GM19395 (cell line): ENCODE results near the gene PCSK6.

ENCODE experiments used
- ATAC-seq: cut with Tn5 transposase; IDR thresholded peaks from one replicate; pipeline ENCODE4 v1.9.1; 2021; ENCODE audit warnings: mild to moderate bottlenecking, moderate library complexity; ENCODE audit not compliant: unreplicated experiment

The PCSK6 gene

DNA sequence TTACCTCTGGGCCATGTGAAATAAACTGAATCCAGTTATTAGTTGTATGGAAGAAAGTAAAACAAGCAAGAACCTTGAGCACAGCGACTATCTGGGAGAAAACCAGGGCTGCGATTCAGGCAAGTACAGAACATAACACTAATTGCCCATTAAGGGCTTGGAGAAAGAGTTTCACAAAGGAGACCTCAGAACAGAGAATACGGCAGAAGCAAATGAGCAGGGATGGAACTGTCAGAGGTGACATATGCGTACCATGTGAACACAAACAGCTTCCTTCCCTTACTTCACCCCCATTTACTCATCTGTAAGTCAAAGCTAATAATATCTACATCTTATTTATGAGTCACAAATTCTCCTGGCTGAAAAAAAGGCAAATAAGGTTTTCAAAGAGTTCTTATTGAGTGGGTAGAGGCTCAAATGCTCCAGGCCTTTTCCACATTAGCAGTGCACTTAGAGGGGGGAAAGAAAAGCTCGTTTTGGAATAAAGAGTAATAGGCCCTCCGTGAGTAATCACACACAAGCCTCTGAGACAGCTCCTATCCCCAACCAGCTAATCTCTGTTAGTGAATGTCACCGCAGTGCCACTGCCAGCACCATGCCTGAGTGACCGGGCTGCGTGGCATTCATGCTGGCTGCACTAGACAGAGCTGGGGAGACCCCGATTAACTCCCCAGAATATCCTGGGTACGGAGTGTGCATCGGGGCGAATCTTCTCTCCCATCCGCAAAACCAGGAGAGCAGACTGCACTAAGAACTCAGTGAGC is 2.6 kb downstream of the PCSK6 start:
- ATAC-seq = no peak

GRCh38 chr15:101483462-101483861 is 6.0 kb downstream of the PCSK6 start:
- no peak for ATAC-seq

DNA sequence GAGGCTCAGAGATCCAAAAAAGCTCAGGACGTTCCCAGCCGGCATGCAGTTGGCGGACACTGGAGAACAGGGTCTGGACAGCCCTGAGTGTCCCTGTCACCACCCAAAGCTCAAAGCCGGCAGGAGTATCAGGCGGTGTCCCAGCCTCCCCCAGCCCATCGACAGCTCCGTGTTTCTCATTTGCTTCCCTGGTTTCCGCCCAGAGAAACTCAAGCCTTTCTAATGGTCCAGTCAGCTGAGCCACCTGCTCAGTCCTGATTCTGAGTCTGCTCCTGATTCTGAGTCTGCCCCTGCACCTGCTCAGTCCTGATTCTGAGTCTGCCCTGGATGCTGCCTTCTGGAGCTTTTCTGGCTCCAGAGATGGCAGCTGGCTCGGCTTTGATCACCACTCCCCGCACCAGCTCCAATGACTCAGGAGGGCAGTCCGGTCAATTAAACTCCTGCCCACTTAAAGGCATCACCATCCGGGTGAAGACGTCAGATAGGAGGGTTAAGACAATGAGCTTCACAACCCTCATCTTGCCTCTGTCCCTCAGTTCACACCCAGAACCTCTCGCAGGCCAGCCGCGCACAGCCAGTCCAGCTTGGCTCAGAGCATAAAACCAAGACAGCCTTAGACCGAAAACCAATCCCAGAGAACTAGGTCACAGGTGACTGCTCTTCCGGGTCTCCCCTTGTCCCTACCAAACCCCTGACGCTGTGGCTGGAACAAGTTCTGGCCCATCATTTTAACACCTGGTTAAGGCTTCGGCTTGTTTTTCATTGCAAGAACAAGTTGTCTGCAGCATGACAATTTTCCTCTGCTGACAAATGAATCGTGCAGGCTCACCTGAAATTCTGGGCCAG is 6.8 kb downstream of the PCSK6 start:
- ATAC-seq = no peak

DNA sequence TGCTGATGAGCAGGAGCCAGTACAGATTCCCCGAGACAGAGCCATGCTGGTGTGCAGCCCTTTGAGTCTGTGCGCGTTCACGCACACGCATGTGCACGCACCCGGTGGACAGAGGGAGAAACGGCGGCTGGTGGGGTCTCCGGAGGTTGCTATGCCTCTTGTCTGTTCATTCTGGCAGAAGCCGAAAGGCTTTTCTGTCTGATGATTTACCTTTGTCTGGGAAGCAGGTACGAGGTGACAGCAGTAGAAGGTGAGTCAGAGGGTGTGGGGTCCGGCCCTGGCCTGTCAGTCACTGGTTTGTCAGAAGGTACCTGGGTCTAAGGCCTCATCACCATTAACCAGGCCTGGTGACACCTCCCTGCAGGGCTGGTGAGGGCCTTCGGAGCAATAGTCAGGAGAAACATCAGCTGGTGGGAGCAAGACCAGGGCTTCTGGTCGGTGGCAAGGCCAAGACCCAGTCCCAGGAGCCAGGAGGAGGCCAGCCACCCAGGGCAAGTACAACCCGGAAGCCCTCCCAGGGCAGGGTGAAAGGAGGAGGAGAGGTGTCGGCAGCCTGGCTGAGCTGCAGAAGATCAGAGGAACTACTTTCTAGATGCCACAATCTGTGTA is 7.5 kb downstream of the PCSK6 start:
- no peak for ATAC-seq

DNA sequence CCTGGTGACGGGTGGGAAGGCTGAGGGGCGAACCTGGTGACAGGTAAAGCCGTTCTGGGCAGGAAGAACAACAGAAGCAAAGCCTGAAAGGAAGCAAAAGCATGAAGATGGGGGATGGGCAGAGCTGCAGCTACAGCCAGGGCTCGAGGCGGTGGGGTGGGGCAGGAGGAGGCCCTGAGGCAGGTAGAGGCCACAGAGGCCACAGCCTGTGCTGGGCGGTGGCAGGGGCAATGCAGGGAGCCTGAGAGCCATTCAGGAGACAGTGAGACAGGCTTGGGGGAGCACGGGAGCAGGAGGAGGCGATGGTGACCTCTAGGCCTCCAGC is 8.2 kb downstream of the PCSK6 start:
- no peak for ATAC-seq

- ATAC-seq = no peak
These were observed 8.7 kb downstream of the PCSK6 start for GRCh38 chr15:101480613-101481380.

- no peak for ATAC-seq
These were observed 9.5 kb downstream of the PCSK6 start for GRCh38 chr15:101479851-101480612.

DNA sequence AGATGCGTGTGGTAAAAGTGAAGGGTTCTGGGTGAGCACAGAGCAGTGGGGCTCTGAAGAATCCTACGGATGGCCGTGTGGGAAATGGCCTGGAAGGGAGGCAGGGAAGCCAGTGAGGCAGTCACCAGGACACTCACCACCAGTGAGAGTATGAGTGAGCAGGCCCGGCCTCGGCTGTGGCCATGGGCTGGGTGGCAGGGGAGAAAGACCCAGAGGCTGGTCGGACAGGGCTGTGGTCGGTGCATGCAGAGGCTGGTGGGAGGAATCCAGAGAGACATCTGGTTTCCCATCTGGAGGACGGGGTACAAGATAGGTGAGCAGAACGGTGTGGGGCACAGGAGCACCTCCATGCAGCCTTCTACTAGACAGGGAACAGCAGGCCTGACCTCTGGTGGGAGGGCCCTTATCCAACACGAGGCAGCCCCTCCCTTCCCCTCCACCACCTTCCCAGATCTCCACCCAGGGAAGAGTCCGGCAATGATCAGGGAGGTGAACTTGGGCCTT is 10.1 kb downstream of the PCSK6 start:
- no peak for ATAC-seq

DNA sequence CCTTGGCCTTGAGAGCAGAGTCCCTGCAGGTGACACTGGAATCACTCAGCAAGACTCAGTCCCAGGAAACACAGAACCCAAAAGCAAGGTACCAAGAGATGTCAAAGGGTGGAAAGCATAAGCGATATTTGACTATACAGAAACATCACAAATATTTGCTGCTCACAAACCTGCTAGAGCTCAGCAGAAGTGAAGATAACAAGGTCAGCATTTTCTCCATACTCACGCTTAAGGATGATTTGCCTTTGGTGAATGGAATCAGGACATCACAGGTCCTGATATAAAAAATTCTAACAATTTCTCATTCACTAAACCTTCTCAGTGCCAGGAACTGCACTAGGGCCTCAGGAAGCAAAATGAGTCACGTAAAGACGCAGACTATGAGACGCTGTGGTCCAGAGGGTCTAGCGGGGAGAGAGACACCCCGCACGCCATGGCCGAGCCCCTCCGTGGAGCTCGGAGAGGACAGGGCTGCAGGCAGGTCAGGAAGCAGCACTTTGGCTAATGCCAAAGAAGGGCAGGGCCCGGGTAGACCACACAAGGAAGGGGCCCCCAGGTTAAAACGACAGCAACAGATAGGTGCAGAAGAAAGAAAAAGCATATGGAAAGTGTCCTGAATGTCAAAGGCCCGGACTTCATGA is 10.7 kb downstream of the PCSK6 start:
- ATAC-seq = no peak

- ATAC-seq = no peak
These were observed 11.6 kb downstream of the PCSK6 start for GRCh38 chr15:101477851-101478362.

DNA sequence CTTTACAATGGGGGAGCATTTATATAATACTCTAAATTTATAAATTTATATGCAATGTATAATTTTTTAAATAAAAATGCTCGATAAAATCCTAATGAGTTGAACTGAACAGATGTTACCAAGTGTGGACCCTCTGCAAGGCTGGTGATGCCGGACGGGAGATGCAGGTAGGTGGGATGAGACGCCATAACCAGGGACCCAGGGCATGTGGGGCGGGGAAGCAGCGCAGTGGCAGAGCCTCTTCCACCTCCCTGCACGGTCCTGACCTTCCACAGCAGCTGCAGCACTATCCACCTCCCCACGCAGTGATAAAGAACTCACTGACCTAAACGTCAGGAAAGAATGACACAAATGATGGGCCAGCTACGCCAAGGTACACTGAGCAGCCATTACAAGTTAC is 12.8 kb downstream of the PCSK6 start:
- no peak for ATAC-seq

DNA sequence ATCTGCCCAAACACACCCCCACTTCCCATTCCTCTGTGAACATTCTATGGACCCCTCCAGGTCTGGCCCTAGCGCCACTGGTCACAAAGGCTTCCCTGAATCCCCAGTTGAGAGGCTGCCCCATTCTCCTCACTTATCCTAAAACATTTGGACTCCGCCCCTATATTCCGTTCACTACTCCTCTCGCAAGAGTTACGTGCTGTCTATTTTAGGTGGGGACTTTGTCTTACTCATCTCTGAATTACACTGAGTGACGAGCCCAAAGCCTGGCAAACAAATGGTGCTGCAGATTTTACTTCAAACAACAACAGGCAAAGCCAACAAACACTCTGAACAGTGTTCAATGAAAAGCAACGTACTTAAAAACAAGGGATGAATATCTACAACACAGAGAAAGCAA is 14.5 kb downstream of the PCSK6 start:
- no peak for ATAC-seq

- no peak for ATAC-seq
These were observed 15.3 kb downstream of the PCSK6 start for GRCh38 chr15:101474233-101474632.

DNA sequence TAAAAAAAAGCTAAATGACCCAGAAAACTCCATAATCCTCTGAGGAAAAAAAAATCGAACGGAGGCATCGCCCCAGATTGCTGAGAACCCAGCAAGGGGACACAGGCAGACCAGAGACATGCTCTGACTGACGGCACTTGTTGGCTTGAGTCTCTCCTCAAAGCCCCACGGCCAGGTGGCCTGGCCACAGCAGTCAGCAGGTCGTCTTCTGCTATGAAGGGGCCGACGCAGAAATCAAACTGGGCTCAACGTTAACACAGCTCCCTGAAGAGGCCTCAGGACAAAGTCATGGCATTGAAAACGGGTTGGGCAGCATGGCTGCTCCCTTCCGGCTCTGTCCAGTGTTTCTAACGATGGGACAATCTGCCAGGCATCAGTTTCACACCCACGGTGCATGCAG is 17.5 kb downstream of the PCSK6 start:
- no peak for ATAC-seq

- no peak for ATAC-seq
These were observed 18.8 kb downstream of the PCSK6 start for GRCh38 chr15:101470548-101471239.

DNA sequence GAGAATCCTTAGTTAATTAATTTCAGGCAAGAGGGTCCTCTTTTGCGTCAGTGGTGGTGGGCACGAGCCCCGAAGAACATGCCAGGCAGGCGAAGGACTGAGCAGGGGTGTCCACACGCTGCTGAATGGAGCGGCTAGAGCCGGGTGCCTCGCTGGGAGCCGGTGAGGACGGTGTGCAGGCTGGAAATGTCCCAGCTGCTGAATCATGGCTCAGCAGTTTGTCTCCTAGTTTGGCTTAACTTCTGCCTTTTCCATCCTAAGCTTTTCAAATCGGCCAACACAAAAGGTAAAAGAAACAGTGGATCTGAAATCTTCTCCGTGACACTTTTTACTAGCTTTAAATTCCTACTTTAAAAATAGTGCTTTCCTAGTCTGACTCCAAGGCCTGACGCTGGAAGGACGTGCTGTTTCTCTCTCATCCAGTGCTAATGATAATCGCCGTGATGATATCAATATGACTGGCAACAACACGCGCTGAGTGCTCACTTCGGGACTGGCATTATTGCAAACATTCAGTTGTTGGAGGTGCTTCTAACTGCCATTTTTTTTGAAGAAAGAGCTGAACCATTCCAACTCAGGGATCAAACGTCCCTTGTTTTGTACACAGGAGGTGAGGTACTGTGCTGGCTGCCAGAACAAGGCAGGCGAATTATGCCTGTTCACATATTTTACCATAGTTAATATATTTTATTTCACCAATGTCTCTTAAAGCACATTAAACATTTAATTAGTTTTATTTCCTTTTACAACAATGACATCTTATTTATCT is 19.8 kb downstream of the PCSK6 start:
- no peak for ATAC-seq

DNA sequence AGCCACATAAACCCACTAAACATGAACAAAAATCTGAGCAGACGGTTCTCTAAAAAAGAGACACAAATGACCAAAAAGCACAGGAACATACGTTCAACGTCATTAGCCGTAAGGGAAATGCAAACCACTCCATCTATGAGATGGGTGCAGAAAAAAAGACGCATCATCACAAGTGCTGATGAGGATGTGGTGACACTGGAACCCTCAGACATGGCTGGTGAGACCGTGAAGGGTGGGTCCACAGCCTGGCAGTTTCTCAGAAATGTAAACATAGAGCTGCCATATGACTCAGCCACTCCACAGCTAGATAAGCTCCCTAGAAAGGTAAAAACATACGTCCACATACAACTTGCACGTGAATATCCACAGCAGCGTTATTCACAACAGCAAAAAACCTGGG is 23.3 kb downstream of the PCSK6 start:
- no peak for ATAC-seq

DNA sequence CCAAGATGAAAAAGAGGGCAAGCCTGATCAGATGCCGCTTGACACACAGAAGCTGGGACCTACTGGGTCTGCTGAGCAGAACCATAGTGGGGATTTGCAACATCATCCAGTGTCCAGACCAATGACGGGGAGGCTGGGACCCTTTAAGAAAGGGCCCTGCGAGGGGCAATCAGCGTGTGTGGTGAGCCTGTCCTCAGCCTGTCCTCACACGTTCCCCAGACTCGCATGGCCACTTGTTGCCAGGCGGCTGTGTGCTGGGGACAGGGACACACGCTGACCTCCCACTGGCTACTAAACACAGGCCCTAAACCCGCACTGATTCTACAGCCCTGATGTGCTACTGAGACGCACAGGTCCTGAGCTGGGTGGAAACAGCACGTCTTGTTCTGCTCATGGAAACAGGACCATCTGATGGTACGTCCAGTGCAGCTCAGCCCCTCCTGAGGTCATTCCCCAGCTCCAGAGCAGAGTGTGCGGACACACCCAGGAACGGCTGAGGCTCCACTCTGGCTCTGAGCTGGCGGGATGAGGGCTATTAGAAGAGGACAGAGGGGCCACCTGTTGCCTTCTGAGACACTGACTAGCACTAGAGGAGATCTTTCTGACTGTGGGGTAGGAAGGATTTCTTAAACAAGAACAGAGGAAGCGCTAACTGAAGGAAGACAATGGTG is 24.4 kb downstream of the PCSK6 start:
- no peak for ATAC-seq
